Bronchial epithelial cell (primary cell): Measurements from ENCODE around the gene CILP. TPM values are rescaled to one million over a fixed set of nuclear protein-coding genes. Genes with fewer than 3 reads are reported as not detected.

Experiments used
- DNase-seq: peaks from one replicate; pipeline ENCODE4 v3.0.0-alpha.2; 2010; ENCODE audit warnings: low read depth
- FAIRE-seq: peaks from 2 replicates; lab custom pipeline; 2011; peaks lifted over from hg19 to GRCh38; lab: Jason Lieb, UNC
- H3K27me3 ChIP-seq: 2 replicates; pipeline ENCODE4 v1.5.1; 2011; ENCODE audit warnings: low read length; ENCODE audit not compliant: control insufficient read depth, insufficient read depth
- H3K36me3 ChIP-seq: 2 replicates; pipeline ENCODE4 v1.5.1; 2011; ENCODE audit warnings: low read length; ENCODE audit not compliant: control insufficient read depth, insufficient read depth
- H3K4me3 ChIP-seq: 2 replicates; pipeline ENCODE4 v1.5.1; 2011; ENCODE audit warnings: mild to moderate bottlenecking, low read depth, low read length, control low read depth
- total RNA-seq: library from RNA; depleted of rRNA; stranded (reverse); fragments of >200 nt; gene quantifications from 2 replicates; pipeline ENCODE4 v1.2.1, GENCODE V29; 2014
- TF ChIP-seq, protein P1 (sequence below): IDR thresholded peaks from 2 replicates; pipeline ENCODE4 v1.5.1; 2011; ENCODE audit warnings: mild to moderate bottlenecking, moderate library complexity, low read length, control low read depth, inconsistent platforms; ENCODE audit not compliant: insufficient read depth, severe bottlenecking

The CILP gene
- total RNA-seq, 1 donor from 2014 or later = under 0.01 TPM

DNA sequence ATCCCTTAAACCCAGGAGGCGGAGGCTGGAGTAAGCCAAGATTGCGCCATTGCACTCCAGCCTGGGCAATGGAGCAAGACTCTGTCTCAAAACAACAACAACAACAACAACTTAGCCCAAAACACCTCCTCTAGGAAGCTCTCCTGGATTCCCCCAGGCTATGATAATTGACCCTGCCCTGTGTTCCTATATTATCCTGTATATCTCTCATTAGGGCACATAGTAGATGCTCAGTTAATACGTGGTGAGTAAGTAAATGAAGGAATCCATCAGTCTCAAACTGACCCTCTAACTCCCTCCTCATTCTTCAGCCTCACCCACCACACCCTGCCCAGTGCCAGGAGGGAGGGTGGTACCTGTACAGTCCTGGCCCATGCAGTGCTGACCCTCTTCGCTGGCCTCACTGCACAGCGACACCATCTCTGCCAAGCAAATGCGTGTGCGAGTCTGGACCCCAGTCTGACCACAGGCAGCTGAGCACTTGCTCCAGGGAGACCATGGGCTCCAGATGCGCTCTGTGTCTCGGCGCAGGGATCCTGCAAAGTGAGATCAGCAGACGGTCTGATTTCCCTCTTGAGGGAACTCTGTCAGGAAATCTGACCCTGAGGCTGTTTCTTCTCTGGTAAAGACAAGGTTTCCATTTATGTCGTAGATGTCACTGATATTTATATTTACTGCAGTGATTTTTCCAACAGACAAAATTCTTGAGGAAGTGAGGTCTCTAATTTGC is 6.2 kb downstream of the CILP start:
- DNase-seq (no peak), FAIRE-seq (no peak)
- Histone ChIP-seq H3K36me3 (no peaks in the 10 kb centered on the region), H3K4me3 (no peak overlapping the region), H3K27me3 (no peaks in the 10 kb centered on the region)
- TF ChIP-seq, protein P1, sequence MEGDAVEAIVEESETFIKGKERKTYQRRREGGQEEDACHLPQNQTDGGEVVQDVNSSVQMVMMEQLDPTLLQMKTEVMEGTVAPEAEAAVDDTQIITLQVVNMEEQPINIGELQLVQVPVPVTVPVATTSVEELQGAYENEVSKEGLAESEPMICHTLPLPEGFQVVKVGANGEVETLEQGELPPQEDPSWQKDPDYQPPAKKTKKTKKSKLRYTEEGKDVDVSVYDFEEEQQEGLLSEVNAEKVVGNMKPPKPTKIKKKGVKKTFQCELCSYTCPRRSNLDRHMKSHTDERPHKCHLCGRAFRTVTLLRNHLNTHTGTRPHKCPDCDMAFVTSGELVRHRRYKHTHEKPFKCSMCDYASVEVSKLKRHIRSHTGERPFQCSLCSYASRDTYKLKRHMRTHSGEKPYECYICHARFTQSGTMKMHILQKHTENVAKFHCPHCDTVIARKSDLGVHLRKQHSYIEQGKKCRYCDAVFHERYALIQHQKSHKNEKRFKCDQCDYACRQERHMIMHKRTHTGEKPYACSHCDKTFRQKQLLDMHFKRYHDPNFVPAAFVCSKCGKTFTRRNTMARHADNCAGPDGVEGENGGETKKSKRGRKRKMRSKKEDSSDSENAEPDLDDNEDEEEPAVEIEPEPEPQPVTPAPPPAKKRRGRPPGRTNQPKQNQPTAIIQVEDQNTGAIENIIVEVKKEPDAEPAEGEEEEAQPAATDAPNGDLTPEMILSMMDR = no peak

- no peaks in the 10 kb centered on the region for H3K36me3 ChIP-seq
- no peak for FAIRE-seq
- DNase-seq = no peak
- H3K4me3 ChIP-seq = no peak overlapping the region
- no peaks in the 10 kb centered on the region for H3K27me3 ChIP-seq
- TF ChIP-seq, protein P1 = no peak
These were observed 6.9 kb downstream of the CILP start for GRCh38 chr15:65204236-65204930.

- H3K36me3 ChIP-seq = no peaks in the 10 kb centered on the region
- TF ChIP-seq, protein P1 = no peak
- FAIRE-seq = no peak
These were observed 9.4 kb downstream of the CILP start for GRCh38 chr15:65201918-65202317.

DNA sequence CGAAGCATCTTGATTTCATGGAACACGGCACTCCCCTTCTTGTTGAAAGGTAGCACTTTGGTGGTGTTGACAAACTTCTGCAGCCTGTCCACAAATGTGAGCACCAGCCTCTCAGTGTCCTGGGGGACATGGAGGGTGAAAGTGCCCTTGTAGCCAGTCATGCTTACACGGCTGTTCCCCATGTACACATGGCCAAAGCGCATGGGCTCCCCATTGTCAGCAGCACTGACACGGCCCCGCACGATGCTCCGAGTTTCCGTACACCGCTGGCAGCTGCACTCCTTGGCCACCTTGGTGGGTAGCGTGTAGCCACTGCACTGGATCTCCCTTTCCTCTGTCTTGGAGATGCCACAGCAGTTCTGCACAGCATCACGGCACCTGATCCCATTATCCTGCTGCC is 12.7 kb downstream of the CILP start:
- no peak for DNase-seq
- Histone ChIP-seq H3K36me3 (no peaks in the 10 kb centered on the region), H3K27me3 (no peaks in the 10 kb centered on the region), H3K4me3 (no peak overlapping the region)
- TF ChIP-seq, protein P1 = no peak
- peak; percentile 73 for FAIRE-seq

More at GRCh38 chr15:65201918-65202317, 9.4 kb downstream of the CILP start:
- DNase-seq = no peak
- Histone ChIP-seq H3K4me3 (no peak overlapping the region), H3K27me3 (no peaks in the 10 kb centered on the region)

DNA sequence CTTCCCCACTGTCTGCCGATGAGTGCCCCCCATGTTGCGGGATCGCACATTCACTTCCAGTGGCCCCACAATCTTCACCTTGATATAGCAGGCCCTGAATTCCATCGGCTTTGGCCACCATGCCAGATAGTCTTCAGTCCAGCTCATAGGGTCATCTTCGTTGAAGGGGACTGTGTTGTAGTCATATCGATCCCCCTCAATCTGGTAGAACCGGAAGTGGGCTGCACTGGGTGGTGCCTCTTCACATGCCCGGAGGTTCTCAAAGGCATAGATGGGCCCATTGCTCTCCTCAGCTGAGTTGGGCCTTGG is 14.0 kb downstream of the CILP start:
- H3K27me3 ChIP-seq = no peaks in the 10 kb centered on the region
- no peaks in the 10 kb centered on the region for H3K36me3 ChIP-seq
- DNase-seq (no peak), FAIRE-seq (no peak)
- H3K4me3 ChIP-seq = no peak overlapping the region
- TF ChIP-seq, protein P1 = no peak
